ENCODE data around the gene STARD7.

The STARD7 gene

DNA sequence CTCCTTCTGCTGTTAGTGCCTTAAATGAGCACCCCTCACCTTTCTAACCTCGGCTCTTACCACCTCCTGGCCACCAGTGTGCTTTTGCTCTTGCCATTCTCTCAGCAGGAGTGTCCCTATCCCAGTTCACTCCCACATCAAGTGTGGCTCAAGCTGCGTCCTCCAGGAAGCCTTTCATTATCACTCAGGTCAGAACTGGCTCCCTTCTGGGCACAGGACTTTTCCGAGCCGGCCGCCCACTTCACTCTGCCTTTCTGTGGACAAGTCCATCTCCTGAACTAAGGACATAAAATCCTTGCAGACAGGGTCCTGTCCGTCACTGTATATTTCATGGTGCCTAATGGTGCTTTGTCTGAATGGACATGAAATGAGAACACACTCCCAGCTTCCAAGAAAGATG is 41.6 kb upstream of the STARD7 start:
- TF ChIP-seq, protein P1, sequence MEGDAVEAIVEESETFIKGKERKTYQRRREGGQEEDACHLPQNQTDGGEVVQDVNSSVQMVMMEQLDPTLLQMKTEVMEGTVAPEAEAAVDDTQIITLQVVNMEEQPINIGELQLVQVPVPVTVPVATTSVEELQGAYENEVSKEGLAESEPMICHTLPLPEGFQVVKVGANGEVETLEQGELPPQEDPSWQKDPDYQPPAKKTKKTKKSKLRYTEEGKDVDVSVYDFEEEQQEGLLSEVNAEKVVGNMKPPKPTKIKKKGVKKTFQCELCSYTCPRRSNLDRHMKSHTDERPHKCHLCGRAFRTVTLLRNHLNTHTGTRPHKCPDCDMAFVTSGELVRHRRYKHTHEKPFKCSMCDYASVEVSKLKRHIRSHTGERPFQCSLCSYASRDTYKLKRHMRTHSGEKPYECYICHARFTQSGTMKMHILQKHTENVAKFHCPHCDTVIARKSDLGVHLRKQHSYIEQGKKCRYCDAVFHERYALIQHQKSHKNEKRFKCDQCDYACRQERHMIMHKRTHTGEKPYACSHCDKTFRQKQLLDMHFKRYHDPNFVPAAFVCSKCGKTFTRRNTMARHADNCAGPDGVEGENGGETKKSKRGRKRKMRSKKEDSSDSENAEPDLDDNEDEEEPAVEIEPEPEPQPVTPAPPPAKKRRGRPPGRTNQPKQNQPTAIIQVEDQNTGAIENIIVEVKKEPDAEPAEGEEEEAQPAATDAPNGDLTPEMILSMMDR (conservative IDR thresholded peaks at IDR 0.05) = no peak
- no peak overlapping the region for H3K27ac ChIP-seq

DNA sequence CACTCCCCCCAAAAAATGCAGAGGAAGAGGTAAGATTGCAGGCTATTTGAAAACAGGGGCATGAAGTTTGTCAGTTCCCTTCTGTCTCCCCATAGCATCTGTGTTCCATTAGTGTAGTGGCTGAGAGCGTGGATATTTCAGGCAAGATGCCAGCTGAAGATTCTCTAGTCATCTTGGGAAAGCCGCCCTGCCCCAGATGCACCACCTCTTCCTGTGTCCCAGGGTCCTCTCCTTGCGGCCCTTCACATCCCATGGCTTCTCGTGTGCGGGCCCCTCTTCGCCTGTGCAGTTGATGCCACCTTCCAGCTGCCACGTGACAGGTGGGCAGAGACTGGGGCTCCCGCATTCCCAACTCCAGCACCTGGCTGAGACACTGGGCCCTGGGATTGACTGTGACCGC is 41.0 kb upstream of the STARD7 start:
- H3K27ac ChIP-seq = no peak overlapping the region

DNA sequence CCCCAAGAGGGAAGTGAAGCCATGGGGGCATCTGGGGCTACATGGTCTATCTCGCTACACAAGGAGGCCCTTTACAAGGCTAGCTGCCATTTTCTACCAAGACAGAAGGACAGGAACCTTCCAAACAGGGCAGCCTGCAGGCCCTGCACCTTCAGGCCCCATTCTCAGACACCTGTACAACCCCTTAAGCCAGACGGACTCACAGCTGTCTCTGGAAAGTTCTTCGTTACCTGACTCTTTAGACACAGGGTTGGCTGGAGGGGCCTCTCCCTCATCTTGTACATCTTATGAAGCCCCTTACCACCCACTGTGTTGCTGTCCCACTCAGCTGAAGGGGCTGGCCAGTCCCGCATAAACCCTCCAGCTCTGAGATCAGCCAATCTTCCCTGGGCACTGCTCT is 40.0 kb upstream of the STARD7 start:
- TF ChIP-seq, protein P1 (conservative IDR thresholded peaks at IDR 0.05) = no peak
- no peak overlapping the region for H3K27ac ChIP-seq

More for the DNA sequence above, 41.0 kb upstream of the STARD7 start:
- TF ChIP-seq, protein P1 (conservative IDR thresholded peaks at IDR 0.05) = no peak

DNA sequence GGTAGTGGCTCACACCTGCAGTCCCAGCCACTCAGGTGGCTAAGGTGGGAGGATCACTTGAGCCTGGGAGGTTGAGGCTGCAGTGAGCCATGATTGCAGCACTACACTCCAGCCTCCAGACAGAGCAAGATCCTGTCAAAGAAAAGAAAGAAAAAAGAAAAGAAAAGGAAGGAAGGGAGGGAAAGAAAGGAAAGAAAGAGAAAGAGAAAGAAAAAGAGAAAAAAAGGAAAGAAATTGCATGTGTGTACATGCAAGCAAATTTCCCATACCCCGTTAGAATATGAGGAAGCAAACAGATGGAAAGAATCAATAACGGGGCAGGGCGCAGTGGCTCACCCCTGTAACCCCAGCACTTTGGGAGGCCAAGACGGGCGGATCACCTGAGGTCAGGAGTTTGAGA is 39.3 kb upstream of the STARD7 start:
- TF ChIP-seq, protein P1 (conservative IDR thresholded peaks at IDR 0.05) = no peak
- H3K27ac ChIP-seq = no peak overlapping the region

DNA sequence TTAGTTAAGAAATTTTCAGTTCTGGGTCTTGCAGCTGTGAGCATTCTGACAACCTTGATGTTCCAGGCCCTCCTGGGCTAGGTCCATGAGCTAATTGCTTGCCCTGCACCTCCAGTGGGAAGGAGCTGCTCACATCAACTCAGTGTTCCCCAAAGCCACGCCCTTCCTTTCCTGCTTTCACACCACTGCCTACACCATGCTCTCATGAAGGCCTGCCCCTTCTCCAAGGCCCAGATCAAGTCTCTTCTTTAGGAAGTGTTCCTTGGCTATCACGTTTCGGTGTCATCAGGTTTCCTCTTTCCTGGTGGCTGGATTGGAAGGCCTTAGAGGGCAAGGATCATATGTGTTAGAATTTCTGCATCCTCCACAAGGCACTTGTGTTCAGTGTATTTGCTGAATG is 38.4 kb upstream of the STARD7 start:
- H3K27ac ChIP-seq = no peak overlapping the region
- TF ChIP-seq, protein P1 (conservative IDR thresholded peaks at IDR 0.05) = no peak

DNA sequence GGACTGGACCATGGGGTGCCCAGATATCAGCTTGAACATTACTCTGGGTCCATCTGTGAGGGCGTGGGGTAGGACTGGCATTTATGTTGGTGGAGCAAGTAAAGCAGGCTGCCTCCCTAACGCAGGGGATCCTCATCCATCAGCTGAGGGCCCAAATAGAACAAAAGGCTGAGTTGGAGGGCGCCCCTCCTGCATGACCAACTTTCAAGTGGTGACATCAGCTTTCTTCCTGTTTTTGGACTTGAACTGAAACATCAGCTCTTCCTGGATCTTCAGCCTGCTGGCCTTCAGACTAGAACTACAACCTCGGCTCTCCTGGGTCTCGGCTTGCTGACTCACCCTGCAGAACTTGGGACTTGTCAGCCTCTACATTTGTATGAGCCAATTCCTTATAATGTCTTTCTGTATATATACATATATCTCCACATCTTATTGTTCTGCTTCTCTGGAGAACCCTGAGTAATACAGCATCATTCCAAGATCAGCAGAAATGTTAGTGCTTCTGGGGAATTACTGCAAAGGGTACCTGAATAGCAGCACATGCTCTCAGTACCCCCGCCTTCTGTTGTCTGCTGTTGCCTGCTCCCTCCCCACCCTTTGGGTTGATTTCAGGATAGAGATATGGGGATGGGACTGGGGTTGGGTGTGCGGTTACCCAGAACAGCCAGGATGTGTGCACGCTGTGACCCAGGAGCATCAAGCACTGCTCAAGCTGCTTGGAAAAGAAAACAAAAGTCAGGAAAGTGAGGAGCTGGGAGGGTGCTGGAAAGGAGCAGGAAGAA is 37.2 kb upstream of the STARD7 start:
- TF ChIP-seq, protein P1 (conservative IDR thresholded peaks at IDR 0.05) = no peak
- no peak overlapping the region for H3K27ac ChIP-seq

DNA sequence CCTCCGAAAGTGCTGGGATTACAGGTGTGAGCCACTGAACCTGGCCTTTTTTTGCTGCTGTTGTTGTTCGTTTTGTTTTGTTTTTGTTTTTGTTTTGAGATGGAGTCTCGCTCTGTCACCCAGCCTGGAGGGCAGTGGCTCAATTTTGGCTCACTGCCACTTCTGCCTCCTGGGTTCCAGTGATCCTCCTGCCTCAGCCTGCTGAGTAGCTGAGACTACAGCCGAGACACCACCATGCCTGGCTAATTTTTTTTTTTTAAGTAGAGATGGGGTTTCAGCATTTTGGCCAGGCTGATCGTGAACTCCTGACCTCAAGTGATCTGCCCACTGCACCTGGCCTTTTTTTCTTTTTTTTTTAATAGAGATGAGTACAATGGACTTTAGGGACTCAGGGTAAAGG is 35.2 kb upstream of the STARD7 start:
- H3K27ac ChIP-seq = no peak overlapping the region
- TF ChIP-seq, protein P1 (conservative IDR thresholded peaks at IDR 0.05) = no peak
